GM12874 (cell line): ENCODE results near the gene TTLL7.

Experiments used
- CTCF ChIP-seq: IDR thresholded peaks from 2 replicates; pipeline ENCODE4 v1.5.1; 2011; ENCODE audit warnings: low read depth, mild to moderate bottlenecking, control low read depth, low read length, moderate library complexity; ENCODE audit not compliant: insufficient read depth

TTLL7 gene

DNA sequence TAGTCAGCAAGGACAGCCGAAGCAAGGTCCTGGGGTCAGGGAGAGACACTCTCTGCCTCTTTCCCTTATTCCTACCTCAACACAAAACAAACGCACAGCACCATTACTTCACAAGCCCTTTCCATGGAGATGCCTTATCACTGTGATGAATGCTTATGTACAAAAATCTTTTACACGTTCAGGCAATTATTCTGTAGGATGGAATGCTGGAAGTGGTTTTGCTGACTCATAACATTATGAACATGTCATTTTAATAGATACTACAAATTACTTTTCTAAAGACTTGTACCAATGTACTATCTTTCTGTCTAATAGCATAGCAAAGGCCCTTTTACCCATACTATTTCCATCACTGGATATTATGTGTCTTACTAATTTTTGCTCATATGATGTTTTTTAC is 98.4 kb downstream of the TTLL7 start:
- TF ChIP-seq CTCF, result no peak

DNA sequence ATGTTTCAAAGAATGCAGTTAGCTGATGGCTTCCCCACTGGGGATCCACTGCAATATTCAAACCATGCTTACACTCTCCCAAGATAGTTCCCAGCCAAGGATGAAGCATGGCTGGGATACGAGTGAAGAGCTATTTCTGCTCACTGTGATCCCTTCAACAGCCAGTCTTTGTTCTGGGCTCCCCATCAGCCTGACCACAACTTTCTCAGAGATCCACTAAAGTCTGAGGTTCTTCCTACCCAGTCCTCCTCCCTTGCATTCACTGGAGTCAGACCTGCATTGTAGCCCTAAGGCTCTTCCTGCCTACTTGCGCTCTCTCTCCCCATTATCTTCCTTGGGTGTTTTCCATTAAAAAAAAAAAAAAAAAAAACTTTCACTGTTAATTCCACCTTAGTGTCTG is 101.4 kb downstream of the TTLL7 start:
- TF ChIP-seq CTCF, result no peak

- no peak for TF ChIP-seq CTCF
Measured at GRCh38 chr1:83896299-83896698, 102.6 kb downstream of the TTLL7 start.

DNA sequence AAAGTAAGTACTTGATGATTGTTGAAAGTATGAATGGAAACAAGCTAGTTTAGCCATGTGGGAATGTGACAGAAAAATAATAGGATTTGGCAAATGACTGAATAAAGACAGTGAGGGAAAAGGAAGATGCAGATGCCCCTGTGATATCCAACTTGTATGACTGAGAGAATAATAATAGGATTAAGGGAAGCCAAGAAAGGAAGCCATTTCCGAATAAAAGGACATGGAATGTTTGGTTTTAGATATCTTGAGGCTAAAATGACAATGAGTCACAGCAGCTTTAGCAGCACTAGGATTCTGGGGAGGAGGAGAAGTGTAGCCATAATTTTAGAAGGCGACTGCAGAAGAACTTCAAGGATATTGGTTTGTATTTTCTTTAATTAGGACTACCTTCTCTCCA is 109.2 kb downstream of the TTLL7 start:
- no peak for TF ChIP-seq CTCF

GRCh38 chr1:83887483-83887882 is 111.4 kb downstream of the TTLL7 start:
- no peak for TF ChIP-seq CTCF

DNA sequence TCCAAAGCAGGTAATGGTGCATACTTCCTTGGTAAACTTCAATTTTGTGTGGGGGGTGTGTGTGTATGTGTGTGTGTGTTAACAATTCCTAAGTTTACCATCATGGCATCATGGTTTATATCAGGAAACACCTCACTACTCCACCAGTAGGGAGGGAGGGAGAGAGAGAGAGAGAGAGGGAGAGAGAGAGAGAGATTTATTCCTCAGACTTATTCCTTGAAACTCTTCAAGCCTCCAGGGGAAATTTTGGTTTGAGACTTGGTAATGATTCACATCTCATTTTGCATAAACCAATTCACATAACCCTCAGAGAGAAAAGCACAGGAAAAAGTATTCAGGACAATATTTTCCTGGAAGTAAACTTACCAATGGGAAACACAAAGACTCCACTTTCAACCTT is 115.0 kb downstream of the TTLL7 start:
- TF ChIP-seq CTCF, result no peak

DNA sequence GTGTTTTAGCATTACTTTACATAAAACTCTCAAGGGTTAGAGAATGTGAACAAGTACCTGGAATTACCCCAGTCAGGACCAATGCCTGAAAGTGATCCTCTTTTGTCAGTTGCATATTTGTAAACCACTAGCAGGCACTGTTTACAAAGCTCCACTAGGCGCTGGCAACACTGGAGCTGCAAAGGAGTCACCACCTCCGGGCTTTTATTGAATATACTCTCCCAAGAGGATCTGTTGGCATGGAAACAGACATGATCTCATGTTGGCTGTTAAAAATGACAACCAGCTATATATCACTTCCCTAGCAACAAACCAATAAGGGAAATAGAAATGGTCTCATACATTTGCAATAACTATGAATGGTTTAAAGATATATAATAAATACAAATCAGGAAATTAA is 116.0 kb downstream of the TTLL7 start:
- peak; percentile 10; the same call in 1 of the 2 replicates for TF ChIP-seq CTCF

DNA sequence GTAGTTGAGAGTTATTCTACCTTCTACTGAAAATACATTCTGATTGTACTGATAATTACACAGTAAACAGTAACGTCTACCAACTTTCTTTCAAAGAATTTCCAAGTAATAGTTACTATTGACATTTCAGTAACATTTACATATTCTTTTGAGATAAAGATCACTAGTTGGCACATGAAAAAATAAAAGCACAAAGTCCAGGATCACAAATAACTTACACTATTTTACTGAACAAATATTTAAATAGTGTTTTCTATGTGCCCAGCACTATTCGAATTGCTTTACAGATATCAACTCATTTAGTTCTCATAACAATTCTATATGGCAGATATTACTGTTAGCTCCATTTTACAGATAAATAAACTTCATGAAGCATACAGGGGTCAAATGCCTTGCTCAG is 126.4 kb downstream of the TTLL7 start:
- TF ChIP-seq CTCF, result no peak
